ENCODE results near the gene LIMS2.

- no peak for TF ChIP-seq CTCF (conservative IDR thresholded peaks at IDR 0.05; ENCODE audit: low read length)
- no peak for TF ChIP-seq EZH2phosphoT487 (IDR thresholded peaks at IDR 0.05; ENCODE audit: borderline replicate concordance)
These were observed 18.1 kb downstream of the LIMS2 start for GRCh38 chr2:127657232-127657595.

All from Loucy (cell line).